GM21381 (cell line): ENCODE measurements around the gene SUCO.
A peak's percentile ranks its signal among the peaks of the same experiment; 100 is the strongest.
"Not testable (repeated sequence)": the region's sequence is repeated elsewhere in the genome, so short reads cannot be mapped to it uniquely, and the experiment has no call there.

Source experiments
- ATAC-seq: cut with Tn5 transposase; IDR thresholded peaks from one replicate; pipeline ENCODE4 v1.9.1; 2021; ENCODE audit warnings: mild to moderate bottlenecking, moderate library complexity; ENCODE audit not compliant: unreplicated experiment

Gene SUCO, protein sequence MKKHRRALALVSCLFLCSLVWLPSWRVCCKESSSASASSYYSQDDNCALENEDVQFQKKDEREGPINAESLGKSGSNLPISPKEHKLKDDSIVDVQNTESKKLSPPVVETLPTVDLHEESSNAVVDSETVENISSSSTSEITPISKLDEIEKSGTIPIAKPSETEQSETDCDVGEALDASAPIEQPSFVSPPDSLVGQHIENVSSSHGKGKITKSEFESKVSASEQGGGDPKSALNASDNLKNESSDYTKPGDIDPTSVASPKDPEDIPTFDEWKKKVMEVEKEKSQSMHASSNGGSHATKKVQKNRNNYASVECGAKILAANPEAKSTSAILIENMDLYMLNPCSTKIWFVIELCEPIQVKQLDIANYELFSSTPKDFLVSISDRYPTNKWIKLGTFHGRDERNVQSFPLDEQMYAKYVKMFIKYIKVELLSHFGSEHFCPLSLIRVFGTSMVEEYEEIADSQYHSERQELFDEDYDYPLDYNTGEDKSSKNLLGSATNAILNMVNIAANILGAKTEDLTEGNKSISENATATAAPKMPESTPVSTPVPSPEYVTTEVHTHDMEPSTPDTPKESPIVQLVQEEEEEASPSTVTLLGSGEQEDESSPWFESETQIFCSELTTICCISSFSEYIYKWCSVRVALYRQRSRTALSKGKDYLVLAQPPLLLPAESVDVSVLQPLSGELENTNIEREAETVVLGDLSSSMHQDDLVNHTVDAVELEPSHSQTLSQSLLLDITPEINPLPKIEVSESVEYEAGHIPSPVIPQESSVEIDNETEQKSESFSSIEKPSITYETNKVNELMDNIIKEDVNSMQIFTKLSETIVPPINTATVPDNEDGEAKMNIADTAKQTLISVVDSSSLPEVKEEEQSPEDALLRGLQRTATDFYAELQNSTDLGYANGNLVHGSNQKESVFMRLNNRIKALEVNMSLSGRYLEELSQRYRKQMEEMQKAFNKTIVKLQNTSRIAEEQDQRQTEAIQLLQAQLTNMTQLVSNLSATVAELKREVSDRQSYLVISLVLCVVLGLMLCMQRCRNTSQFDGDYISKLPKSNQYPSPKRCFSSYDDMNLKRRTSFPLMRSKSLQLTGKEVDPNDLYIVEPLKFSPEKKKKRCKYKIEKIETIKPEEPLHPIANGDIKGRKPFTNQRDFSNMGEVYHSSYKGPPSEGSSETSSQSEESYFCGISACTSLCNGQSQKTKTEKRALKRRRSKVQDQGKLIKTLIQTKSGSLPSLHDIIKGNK (N-terminal part only)

DNA sequence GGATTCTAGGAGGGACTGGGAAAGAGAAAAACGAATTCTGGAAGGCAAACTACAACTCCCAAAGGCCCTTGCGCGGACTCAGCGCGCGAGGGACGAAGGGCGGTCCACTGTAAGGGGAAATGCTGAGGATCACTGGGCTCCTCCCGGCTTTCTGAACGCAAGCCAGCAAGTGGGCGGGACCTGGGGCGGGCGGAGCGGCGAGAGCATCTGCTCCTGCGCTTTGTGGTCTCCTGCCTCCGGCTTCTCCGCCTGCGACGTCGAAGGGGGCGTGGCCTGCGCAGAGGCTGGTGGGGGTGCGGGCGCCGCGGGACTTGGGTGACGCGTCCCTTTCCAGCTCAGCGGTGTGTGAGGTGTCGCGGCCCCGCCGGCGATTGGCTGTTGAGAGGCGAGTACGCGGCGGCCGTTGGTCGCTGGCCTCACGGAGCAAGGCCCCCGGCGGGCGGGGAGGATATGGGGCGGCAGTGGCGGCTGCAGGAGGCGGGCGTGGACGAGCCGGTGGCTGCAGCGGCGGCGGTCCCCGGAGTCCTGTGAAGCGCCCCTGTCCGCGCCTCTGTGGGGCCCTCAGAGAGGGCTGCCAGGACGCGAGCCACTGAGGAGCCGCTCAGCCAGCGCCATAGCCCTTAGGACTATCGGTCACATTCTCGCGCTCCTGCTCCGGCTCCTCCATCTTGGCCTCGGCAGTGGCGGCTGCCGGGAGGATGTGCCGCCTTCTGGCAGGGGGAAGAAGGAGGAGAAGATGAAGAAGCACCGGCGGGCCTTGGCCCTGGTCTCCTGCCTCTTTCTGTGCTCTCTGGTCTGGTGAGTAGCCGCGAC lies at the start of gene SUCO:
SUCO (plus strand) TSS at position 451 of the 813 bp plus-strand sequence; CDS start at position 737, 286 bp downstream.
- ATAC-seq: peak; percentile 85

- ATAC-seq: no peak
Observed at GRCh38 chr1:172483448-172483847, 49.5 kb upstream of the SUCO start.

DNA sequence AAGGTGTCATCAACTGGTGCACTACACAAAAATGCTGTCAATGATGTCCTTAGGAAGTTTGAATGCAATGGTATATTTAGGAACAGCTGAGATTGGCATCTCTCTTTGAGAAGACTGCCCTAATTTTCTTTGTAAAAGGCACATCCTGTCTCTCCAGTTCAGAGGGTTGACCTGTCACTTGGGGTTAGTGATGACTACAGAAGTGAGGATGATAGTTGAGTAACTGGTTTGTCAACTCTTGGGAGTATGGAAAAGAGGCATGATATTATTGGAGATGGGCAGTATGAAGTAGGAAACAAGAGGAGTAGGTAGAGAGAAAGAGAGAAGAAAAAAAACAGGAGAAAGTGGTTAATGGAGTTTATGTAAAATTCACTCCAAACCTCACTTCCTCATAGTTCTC lies 48.7 kb upstream of the SUCO start:
- no peak for ATAC-seq

DNA sequence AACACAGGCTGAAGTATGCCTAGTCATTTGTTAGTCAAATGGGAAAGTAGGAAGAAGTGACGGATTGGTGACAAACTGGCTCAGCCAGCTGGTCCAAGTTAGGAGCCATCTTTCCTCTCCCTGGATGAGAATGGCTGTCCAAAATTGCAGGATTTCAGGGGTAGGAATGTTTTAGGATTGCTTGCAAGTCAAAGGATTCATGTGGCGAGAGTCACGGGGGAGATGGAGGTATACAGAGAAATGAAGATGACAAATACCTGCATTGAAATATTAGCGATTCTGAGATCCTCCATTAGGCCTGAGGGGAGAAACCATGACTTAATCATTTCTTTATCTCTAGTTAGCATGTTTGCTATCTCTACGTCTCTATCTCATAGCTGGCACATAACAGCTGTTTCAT lies 47.3 kb upstream of the SUCO start:
- no peak for ATAC-seq

- ATAC-seq: no peak
Observed at GRCh38 chr1:172486805-172487454, 46.0 kb upstream of the SUCO start.

- ATAC-seq: no peak
Observed at GRCh38 chr1:172487550-172487949, 45.4 kb upstream of the SUCO start.

- ATAC-seq: no peak
Observed at GRCh38 chr1:172488393-172488792, 44.6 kb upstream of the SUCO start.

DNA sequence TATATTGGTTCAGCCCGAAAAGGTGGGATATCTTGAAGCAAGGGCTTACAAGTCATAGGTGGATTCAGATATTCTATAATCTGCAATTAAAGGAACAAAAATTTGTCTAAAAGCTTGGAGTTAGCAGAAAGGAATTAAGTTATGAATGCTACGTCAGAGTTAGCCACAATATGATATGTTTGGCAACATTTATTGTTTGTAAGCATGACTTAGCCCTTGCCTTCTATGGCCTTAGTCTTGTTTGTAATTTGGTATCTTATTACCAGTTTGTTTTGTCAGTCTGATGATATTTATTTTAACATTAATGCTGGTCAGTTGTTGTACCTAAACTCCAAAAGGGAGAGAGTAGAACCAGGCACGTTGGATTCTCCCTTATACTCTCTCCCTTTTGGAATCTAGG lies 43.1 kb upstream of the SUCO start:
- no peak for ATAC-seq

DNA sequence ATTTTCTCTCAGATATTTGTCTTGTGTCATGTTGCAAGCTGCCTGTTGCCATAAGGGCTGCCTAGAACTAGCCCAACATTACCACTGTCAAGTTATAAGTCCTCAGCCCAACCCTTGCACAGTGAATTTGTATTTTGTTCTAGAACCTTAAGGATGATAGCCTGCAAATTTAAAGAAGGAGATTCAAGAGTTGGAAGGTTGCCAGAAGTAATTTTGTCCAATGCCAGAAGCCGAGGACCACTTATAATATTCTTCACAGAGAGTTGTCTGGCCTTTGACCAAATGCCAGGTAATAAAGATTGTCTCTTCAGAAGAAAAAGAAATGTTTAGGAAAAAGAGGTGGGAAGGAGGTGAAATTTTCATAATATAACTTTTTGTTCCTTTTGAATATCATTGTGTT lies 40.5 kb upstream of the SUCO start:
- no peak for ATAC-seq

- no peak for ATAC-seq
Observed at GRCh38 chr1:172494166-172494565, 38.8 kb upstream of the SUCO start.

DNA sequence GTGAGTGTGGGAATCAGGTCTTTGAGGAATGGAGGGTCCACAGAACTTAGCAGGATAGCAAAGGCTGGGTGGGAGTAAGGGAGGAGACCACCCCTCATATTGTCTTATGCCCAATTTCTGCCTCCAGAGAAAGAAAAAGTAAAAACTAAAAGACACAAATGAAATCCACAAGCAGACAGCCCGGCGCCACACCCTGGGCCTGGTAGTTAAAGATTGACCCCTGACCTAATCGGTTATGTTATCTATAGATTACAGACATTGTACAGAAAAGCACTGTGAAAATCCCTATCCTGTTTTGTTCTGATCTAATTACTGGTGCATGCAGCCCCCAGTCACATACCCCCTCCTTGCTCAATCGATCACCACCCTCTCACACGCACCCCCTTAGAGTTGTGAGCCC lies 36.8 kb upstream of the SUCO start:
- not testable (repeated sequence) for ATAC-seq

GRCh38 chr1:172496678-172497077 lies 36.3 kb upstream of the SUCO start:
- no peak for ATAC-seq

DNA sequence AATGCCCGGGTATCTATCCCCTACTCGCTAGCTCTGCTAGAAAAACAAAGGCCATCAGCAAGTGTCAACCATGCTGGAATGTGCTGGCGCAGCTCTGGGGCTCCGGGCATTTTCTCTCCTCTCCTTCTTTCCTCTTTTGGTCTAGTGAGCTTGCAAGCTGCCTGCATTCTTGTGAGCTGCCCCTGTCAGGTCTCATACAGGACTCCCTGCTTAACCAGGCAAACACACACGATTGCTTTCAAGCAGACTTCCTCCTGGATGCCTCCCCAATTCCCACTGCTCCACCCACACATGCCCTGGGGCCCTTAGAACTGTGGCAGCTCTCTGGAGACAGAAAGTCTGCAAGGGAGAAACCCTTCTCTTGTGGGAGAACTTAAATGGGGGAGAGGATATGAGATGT lies 35.7 kb upstream of the SUCO start:
- no peak for ATAC-seq

DNA sequence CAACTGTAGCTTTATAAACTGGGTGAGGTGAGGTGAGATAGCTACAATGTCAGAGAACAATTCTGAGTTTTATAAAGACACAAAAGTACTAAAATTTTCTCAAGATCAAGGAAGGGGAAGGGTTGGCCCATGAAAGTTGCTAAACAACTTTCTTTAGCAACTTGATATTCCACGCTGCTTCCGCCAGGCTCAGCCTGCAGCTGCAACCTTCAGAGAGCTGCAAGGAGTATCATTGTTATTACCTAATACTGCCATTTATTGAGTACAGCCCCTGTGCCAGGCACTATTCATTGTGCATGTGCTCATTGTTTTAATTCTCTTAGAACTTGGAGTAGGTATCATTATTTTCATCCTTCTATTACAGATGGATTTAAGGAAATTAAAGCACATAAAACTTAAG lies 34.1 kb upstream of the SUCO start:
- no peak for ATAC-seq

- no peak for ATAC-seq
Observed at GRCh38 chr1:172499636-172500141, 33.3 kb upstream of the SUCO start.

GRCh38 chr1:172500207-172500606 lies 32.7 kb upstream of the SUCO start:
- no peak for ATAC-seq

- ATAC-seq: no peak
Observed at GRCh38 chr1:172507741-172508140, 25.2 kb upstream of the SUCO start.

DNA sequence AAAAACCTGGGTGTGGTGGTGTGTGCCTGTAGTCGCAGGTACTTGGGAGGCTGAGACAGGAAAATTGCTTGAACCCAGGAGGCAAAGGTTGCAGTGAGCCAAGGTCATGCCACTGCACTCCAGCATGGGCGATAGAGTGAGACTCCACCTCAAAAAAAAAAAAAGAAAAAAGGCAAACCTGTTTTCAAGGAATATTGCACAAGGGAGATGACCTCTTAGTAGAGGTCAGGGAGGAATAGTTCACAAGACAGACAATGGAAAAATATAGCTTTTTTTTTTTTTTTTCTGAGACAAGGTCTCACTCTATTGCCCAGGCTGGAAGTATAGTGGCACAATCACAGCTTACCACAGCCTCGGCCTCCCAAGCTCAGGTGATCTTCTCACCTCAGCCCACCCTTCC lies 22.5 kb upstream of the SUCO start:
- no peak for ATAC-seq

DNA sequence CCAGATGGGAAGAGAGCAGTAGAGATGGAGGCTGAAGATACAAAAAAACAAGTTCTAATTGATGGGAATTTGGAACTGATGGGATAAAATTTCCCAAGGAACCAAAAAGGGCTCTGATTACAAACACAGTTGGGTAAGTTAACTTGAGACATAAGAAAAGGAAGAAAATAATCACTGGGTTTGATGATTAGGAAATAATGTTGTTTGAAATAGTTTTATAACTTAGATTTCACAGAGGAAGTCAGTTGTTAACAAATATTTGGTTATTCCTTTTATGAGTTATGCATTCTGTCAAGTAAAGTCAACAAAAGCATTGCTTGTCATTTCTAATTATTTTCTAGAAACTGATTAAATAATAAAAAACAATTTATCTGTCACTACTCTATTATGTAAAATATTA lies 20.4 kb upstream of the SUCO start:
- no peak for ATAC-seq

GRCh38 chr1:172513479-172513878 lies 19.5 kb upstream of the SUCO start:
- ATAC-seq: no peak
